ENCODE measurements around the gene CLMN. TPM values are rescaled to one million over a fixed set of nuclear protein-coding genes. Genes with fewer than 3 reads are reported as not detected.

CLMN gene
- total and polyA plus RNA-seq, 2 donors (not counting 3 experiments of a cell fraction or from before 2014, with no cell fraction given), result 0.72 to 9.6 TPM

- Histone ChIP-seq H3K36me3 (ENCODE audit: control insufficient read depth in 2 of 2, extremely low read depth in 1 of 2, insufficient read depth in 2 of 2, low read length in 2 of 2) (no peaks in the 10 kb centered on the region), H3K4me3 (replicated peaks in 1 of 3; ENCODE audit: insufficient read depth in 1 of 3, low read depth in 1 of 3, low read length in 3 of 3) (no peak overlapping the region), H3K27ac (ENCODE audit: insufficient read depth, low read depth, low read length) (no peak overlapping the region), H3K27me3 (ENCODE audit: control insufficient read depth in 2 of 2, insufficient read depth in 2 of 2, low read length in 2 of 2) (peaks cover 0 to 2% of the 10 kb centered on the region in 2 experiments), H3K9me1 (replicated peaks; ENCODE audit: control insufficient read depth, extremely low read depth, insufficient read depth, low read length) (no peaks in the 10 kb centered on the region), H4K20me1 (replicated peaks; ENCODE audit: control insufficient read depth, extremely low read depth, insufficient read depth, low read length) (no peaks in the 10 kb centered on the region), H3K9ac (replicated peaks; ENCODE audit: extremely low read depth, insufficient read depth, low read length) (no peak overlapping the region), H3K4me1 (ENCODE audit: control insufficient read depth, extremely low read depth, insufficient read depth, low read length) (no peaks in the 10 kb centered on the region), H2AFZ (ENCODE audit: low read depth, low read length) (no peak overlapping the region), H3K79me2 (ENCODE audit: control insufficient read depth, insufficient read depth, low read length) (no peaks in the 10 kb centered on the region), H3K4me2 (ENCODE audit: insufficient read depth, low read length) (no peak overlapping the region), H3K9me3 (replicated peaks; ENCODE audit: control insufficient read depth, insufficient read depth, low read length) (no peaks in the 10 kb centered on the region)
- BruUV-seq (replicated peaks), result no TSS peak
- no peak for TF ChIP-seq EZH2 (IDR thresholded peaks at IDR 0.05; ENCODE audit: borderline replicate concordance, low read depth, low read length, severe bottlenecking)
- no peak for TF ChIP-seq JUN (IDR thresholded peaks at IDR 0.05; ENCODE audit: borderline replicate concordance, insufficient read depth, insufficient read length, low read depth)
- no peak for TF ChIP-seq POLR2A (IDR thresholded peaks at IDR 0.05; ENCODE audit: low read depth, low read length)
- TF ChIP-seq GATA2 (IDR thresholded peaks at IDR 0.05; ENCODE audit: insufficient read depth, insufficient read length, low read depth, low read length), result no peak
- TF ChIP-seq, protein P1, sequence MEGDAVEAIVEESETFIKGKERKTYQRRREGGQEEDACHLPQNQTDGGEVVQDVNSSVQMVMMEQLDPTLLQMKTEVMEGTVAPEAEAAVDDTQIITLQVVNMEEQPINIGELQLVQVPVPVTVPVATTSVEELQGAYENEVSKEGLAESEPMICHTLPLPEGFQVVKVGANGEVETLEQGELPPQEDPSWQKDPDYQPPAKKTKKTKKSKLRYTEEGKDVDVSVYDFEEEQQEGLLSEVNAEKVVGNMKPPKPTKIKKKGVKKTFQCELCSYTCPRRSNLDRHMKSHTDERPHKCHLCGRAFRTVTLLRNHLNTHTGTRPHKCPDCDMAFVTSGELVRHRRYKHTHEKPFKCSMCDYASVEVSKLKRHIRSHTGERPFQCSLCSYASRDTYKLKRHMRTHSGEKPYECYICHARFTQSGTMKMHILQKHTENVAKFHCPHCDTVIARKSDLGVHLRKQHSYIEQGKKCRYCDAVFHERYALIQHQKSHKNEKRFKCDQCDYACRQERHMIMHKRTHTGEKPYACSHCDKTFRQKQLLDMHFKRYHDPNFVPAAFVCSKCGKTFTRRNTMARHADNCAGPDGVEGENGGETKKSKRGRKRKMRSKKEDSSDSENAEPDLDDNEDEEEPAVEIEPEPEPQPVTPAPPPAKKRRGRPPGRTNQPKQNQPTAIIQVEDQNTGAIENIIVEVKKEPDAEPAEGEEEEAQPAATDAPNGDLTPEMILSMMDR (IDR thresholded peaks at IDR 0.05; ENCODE audit: extremely low read depth in 1 of 2, insufficient read depth in 1 of 2, low read depth in 1 of 2, low read length in 2 of 2), result no peak
- no peak for TF ChIP-seq FOS (IDR thresholded peaks at IDR 0.05; ENCODE audit: borderline replicate concordance, insufficient read depth, low read length)
- TF ChIP-seq MYC (IDR thresholded peaks at IDR 0.05; ENCODE audit: low read depth, low read length), result no peak
- TF ChIP-seq POLR2AphosphoS5 (IDR thresholded peaks at IDR 0.05; ENCODE audit: insufficient read depth, low read depth, low read length), result no peak
- TF ChIP-seq, protein P2, sequence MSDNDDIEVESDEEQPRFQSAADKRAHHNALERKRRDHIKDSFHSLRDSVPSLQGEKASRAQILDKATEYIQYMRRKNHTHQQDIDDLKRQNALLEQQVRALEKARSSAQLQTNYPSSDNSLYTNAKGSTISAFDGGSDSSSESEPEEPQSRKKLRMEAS (IDR thresholded peaks at IDR 0.05; ENCODE audit: insufficient read depth, insufficient read length), result no peak
- FAIRE-seq (no peak), DNase-seq (ENCODE audit: low read depth, low spot score) (no peak)
- dilution Hi-C loops (cut with MboI; ENCODE audit: extremely low pct_ligation_motif_present, low sequenced_read_pairs), result no loop called here
- POLR2A ChIA-PET, result no interaction called here
- CTCF ChIA-PET, result interaction anchor here (0.7 kb wide), 1 partner anchor 10 kb away, joined by 4 read pairs; no protein-coding TSS in a partner anchor
- intact Hi-C loops (cut with micrococcal nuclease), result no loop called here
These were observed 11.1 kb upstream of the CLMN start for GRCh38 chr14:95330591-95331370.
